T-cell (primary cell): ENCODE data around the gene MRPS9. TPM values are rescaled to one million over a fixed set of nuclear protein-coding genes. Genes with fewer than 3 reads are reported as not detected.

Experiments used
- ATAC-seq, 4 experiments: fragments of 200-7000 bp in 3 of 4; fragments of 150-1000 bp in 1 of 4; cut with Tn5 transposase; replicated peaks in 1 of 4; 1 replicate in 3 of 4; 2 replicates in 1 of 4; pipeline ENCODE4 v1.10.0; 2021; ENCODE audit warnings: moderate library complexity in 3 of 4, mild to moderate bottlenecking in 2 of 4, moderate number of reproducible peaks in 1 of 4
- CTCF ChIA-PET, 2 donors: fragments of 300-600 bp; sonication (Branson Sonifier 250); formaldehyde crosslinking; loops; one replicate each; lab custom pipeline; 2022; ENCODE audit warnings: antibody characterized with exemption in 2 of 2; lab: Charles Lee
- POLR2A ChIA-PET, 2 donors: fragments of 300-600 bp; sonication (Branson Sonifier 250); formaldehyde crosslinking; loops; one replicate each; lab custom pipeline; 2022; ENCODE audit warnings: antibody characterized with exemption in 2 of 2; lab: Charles Lee
- DNase-seq, 35 experiments: peaks; one replicate each; pipeline versions ENCODE4 v3.0.0 to v3.0.0-alpha.2; 2013 to 2023
- H3K27ac ChIP-seq: one replicate; pipeline ENCODE4 v1.5.1; 2013; ENCODE audit warnings: low read length
- H3K27me3 ChIP-seq, 2 experiments: replicated peaks in 1 of 2; 1 replicate in 1 of 2; 2 replicates in 1 of 2; pipeline versions ENCODE4 v1.6.1 to v1.7.0; 2013; ENCODE audit warnings: low read length in 1 of 2, mixed read lengths in 1 of 2; ENCODE audit not compliant: control insufficient read depth in 2 of 2, insufficient read depth in 2 of 2; ENCODE audit errors: extremely low read depth in 1 of 2
- H3K36me3 ChIP-seq, 2 donors: 1 replicate in 1 of 2; 2 replicates in 1 of 2; pipeline versions ENCODE4 v1.6.1 to v1.7.0; 2013; ENCODE audit warnings: low read length in 1 of 2; ENCODE audit not compliant: control insufficient read depth in 2 of 2, insufficient read depth in 1 of 2; ENCODE audit errors: extremely low read depth in 1 of 2
- H3K4me1 ChIP-seq, 2 experiments: 1 replicate in 1 of 2; 2 replicates in 1 of 2; pipeline versions ENCODE4 v1.6.1 to v1.7.0; 2013; ENCODE audit warnings: low read length in 2 of 2, mixed read lengths in 1 of 2; ENCODE audit not compliant: insufficient read depth in 2 of 2, control insufficient read depth in 1 of 2; ENCODE audit errors: extremely low read depth in 1 of 2
- H3K4me3 ChIP-seq, 2 donors: 1 replicate in 1 of 2; 2 replicates in 1 of 2; pipeline versions ENCODE4 v1.5.1 to v1.7.0; 2013; ENCODE audit warnings: mild to moderate bottlenecking in 2 of 2, low read length in 1 of 2, moderate library complexity in 1 of 2; ENCODE audit not compliant: control insufficient read depth in 1 of 2; ENCODE audit errors: extremely low read depth in 1 of 2
- H3K9me3 ChIP-seq: 2 replicates; pipeline ENCODE4 v1.7.0; 2013
- H3K27ac Mint-ChIP-seq, 2 donors: one replicate each; pipeline ENCODE4 v1.8.0; 2020 to 2021; ENCODE audit warnings: mild to moderate bottlenecking in 2 of 2, mixed read lengths in 2 of 2
- H3K27me3 Mint-ChIP-seq, 2 donors: one replicate each; pipeline ENCODE4 v1.8.0; 2021 to 2022; ENCODE audit warnings: mixed read lengths in 2 of 2
- H3K36me3 Mint-ChIP-seq: one replicate; pipeline ENCODE4 v1.8.0; 2021; ENCODE audit warnings: mixed read lengths
- H3K4me1 Mint-ChIP-seq, 3 donors: one replicate each; pipeline ENCODE4 v1.8.0; 2020 to 2022; ENCODE audit warnings: mixed read lengths in 3 of 3, mild to moderate bottlenecking in 1 of 3
- H3K4me3 Mint-ChIP-seq, 3 donors: one replicate each; pipeline ENCODE4 v1.8.0; 2020 to 2022; ENCODE audit warnings: mild to moderate bottlenecking in 3 of 3, mixed read lengths in 3 of 3, moderate library complexity in 3 of 3
- H3K9me3 Mint-ChIP-seq, 3 donors: one replicate each; pipeline ENCODE4 v1.8.0; 2020 to 2022; ENCODE audit warnings: mixed read lengths in 3 of 3
- WGBS: methylation state at CpG from one replicate; pipeline ENCODE4 v1.1.5; 2013; ENCODE audit warnings: missing lambda C conversion rate; ENCODE audit not compliant: insufficient coverage; 5-methylcytosine and 5-hydroxymethylcytosine counted together
- total RNA-seq, 35 experiments: library from RNA in 6 of 35; stranded (reverse) in 6 of 35; fragments of 120-200 nt in 1 of 35; gene quantifications; one replicate each; pipeline versions ENCODE4 v1.2.1 to v1.2.4 and lab custom pipeline; 2013 to 2026

MRPS9 gene
- total RNA-seq, 5 donors from 2014 or later (not counting 1 experiment from before 2014, with no cell fraction given): 14.0 to 24.9 (median 19.5) TPM

GRCh38 chr2:105071379-105071778 is 33.5 kb downstream of the MRPS9 start:
- Histone ChIP-seq H3K36me3 (no peaks in the 10 kb centered on the region), H3K9me3 (no peaks in the 10 kb centered on the region), H3K27me3 (no peaks in the 10 kb centered on the region), H3K4me1 (peaks cover 4 to 15% of the 10 kb centered on the region in 2 experiments), H3K27ac (peak overlapping the region; percentile 32), H3K4me3 (no peak overlapping the region)
- ChIA-PET CTCF (interaction anchor here in 1 of 2 donors (0.7 kb wide), 1 partner anchor 34 kb away, joined by 3 read pairs; the partner anchor contains the start of gene MRPS9), POLR2A (interaction anchor here (0.5 to 1.0 kb wide), 4 partner anchors 30 to 1066 kb away, joined by 3 read pairs; partner anchors contain the start of gene MRPS9 (in 1 of the 2))
- Mint-ChIP-seq H3K4me3 (no peak overlapping the region), H3K36me3 (peaks cover 55% of the 10 kb centered on the region), H3K4me1 (peaks cover 7 to 19% (median 16%) of the 10 kb centered on the region in 3 donors), H3K27ac (no peak overlapping the region), H3K27me3 (no peaks in the 10 kb centered on the region), H3K9me3 (no peaks in the 10 kb centered on the region)
- WGBS: no CpG with 5 or more reads among the region's 4 CpGs
- ATAC-seq (no peak), DNase-seq (peak in 2 of 35 experiments; percentile 5 to 12)

- Histone ChIP-seq H3K4me3 (no peak overlapping the region), H3K36me3 (no peaks in the 10 kb centered on the region), H3K27ac (peak overlapping the region; percentile 32), H3K9me3 (no peaks in the 10 kb centered on the region), H3K4me1 (peaks cover 4 to 15% of the 10 kb centered on the region in 2 experiments), H3K27me3 (no peaks in the 10 kb centered on the region)
- Mint-ChIP-seq H3K4me3 (no peak overlapping the region), H3K36me3 (peaks cover 54% of the 10 kb centered on the region), H3K9me3 (no peaks in the 10 kb centered on the region), H3K27me3 (no peaks in the 10 kb centered on the region), H3K4me1 (peaks cover 7 to 19% (median 16%) of the 10 kb centered on the region in 3 donors), H3K27ac (no peak overlapping the region)
- ATAC-seq (no peak), DNase-seq (peak in 14 of 35 experiments; percentile 1 to 39 (median 14))
- ChIA-PET POLR2A (interaction anchor here (0.5 to 0.6 kb wide), 3 partner anchors 41 to 1065 kb away, joined by 3 read pairs; no protein-coding TSS in a partner anchor), CTCF (interaction anchor here in 1 of 2 donors (0.7 kb wide), 1 partner anchor 34 kb away, joined by 3 read pairs; the partner anchor contains the start of gene MRPS9)
- 20% methylated on average over 1 of the region's 2 CpGs for WGBS
Observed at GRCh38 chr2:105072039-105072438, 34.2 kb downstream of the MRPS9 start.

DNA sequence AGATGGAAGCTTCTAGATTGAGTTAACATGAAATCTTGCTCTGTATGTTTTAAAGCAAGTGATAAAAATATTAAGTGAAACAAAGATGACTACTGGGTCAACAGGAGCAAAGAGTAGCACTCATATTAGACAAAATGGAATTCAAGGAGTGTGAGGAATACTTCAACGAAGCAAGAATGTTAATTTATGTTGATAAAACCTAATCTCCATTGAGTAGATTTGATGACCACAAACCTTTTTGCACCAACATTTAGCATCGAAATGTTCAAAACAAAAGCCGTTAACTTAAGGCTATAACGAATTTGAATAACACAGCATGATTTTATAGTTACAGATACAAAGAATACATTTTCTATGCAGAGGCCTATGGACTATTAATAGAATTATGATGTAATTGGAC is 35.7 kb downstream of the MRPS9 start:
- Mint-ChIP-seq H3K4me1 (peaks cover 0 to 15% (median 13%) of the 10 kb centered on the region in 3 donors), H3K4me3 (no peak overlapping the region), H3K9me3 (no peaks in the 10 kb centered on the region), H3K27me3 (no peaks in the 10 kb centered on the region), H3K36me3 (peaks cover 57% of the 10 kb centered on the region), H3K27ac (no peak overlapping the region)
- Histone ChIP-seq H3K4me1 (peaks cover 4 to 15% of the 10 kb centered on the region in 2 experiments), H3K27ac (no peak overlapping the region), H3K27me3 (no peaks in the 10 kb centered on the region), H3K9me3 (no peaks in the 10 kb centered on the region), H3K4me3 (no peak overlapping the region), H3K36me3 (no peaks in the 10 kb centered on the region)
- DNase-seq: no peak
- WGBS: no CpG with 5 or more reads among the region's 4 CpGs
- ATAC-seq: no peak
- CTCF ChIA-PET: no interaction called here
- POLR2A ChIA-PET: no interaction called here

- Histone ChIP-seq H3K4me1 (peaks cover 3 to 4% of the 10 kb centered on the region in 2 experiments), H3K36me3 (peaks cover 0 to 6% of the 10 kb centered on the region in 2 donors), H3K9me3 (no peaks in the 10 kb centered on the region), H3K27ac (no peak overlapping the region), H3K27me3 (no peaks in the 10 kb centered on the region), H3K4me3 (no peak overlapping the region)
- CTCF ChIA-PET: no interaction called here
- no CpG with 5 or more reads among the region's 3 CpGs for WGBS
- POLR2A ChIA-PET: no interaction called here
- Mint-ChIP-seq H3K9me3 (no peaks in the 10 kb centered on the region), H3K27ac (no peak overlapping the region), H3K4me3 (no peak overlapping the region), H3K36me3 (peaks cover 54% of the 10 kb centered on the region), H3K4me1 (peaks cover 0 to 5% (median 4%) of the 10 kb centered on the region in 3 donors), H3K27me3 (no peaks in the 10 kb centered on the region)
- DNase-seq: no peak
- no peak for ATAC-seq
Observed at GRCh38 chr2:105076121-105076520, 38.3 kb downstream of the MRPS9 start.

DNA sequence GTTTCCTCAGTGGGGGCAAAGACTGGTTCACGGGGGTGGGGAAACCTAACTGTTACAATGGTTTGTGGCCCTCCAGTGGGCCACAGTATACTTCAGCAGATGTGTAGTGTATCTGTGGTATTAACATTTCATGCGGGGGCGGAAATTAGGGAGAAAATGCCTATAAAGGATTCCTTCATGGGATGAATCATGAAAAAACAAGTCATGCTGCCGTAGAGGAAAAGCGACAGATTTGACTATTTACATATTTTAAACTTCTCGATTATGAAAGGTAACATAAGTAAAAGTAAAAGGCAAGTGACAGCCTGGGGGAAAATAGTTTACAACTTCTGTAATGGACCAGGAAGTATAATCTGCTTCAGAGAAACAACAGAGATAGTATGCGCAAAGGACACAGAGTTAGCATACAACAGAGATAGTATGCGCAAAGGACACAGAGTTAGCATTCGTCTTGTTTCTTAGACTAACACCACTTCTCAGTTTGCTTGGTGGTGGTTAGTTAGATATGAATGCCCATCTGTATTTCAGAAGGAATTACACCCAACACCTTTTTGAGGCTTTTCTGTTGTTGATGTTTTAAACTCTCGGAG is 41.1 kb downstream of the MRPS9 start:
- no peak overlapping the region for H3K4me3 Mint-ChIP-seq
- WGBS: 100% methylated on average over 3 of the region's 10 CpGs
- DNase-seq (no peak), ATAC-seq (no peak)
- H3K27ac Mint-ChIP-seq: no peak overlapping the region
- H3K36me3 Mint-ChIP-seq: peaks cover 56% of the 10 kb centered on the region
- H3K4me1 ChIP-seq: peaks cover 0 to 3% of the 10 kb centered on the region in 2 experiments
- H3K9me3 Mint-ChIP-seq: no peaks in the 10 kb centered on the region
- H3K4me3 ChIP-seq: no peak overlapping the region
- ChIA-PET CTCF (no interaction called here), POLR2A (no interaction called here)
- no peaks in the 10 kb centered on the region for H3K4me1 Mint-ChIP-seq
- H3K36me3 ChIP-seq: peaks cover 0 to 6% of the 10 kb centered on the region in 2 donors
- no peaks in the 10 kb centered on the region for H3K27me3 Mint-ChIP-seq
- H3K27me3 ChIP-seq: no peaks in the 10 kb centered on the region
- H3K9me3 ChIP-seq: no peaks in the 10 kb centered on the region
- H3K27ac ChIP-seq: no peak overlapping the region

GRCh38 chr2:105080461-105080860 is 42.6 kb downstream of the MRPS9 start:
- Histone ChIP-seq H3K27me3 (no peaks in the 10 kb centered on the region), H3K36me3 (peaks cover 0 to 6% of the 10 kb centered on the region in 2 donors), H3K4me1 (no peaks in the 10 kb centered on the region), H3K27ac (no peak overlapping the region), H3K4me3 (no peak overlapping the region), H3K9me3 (no peaks in the 10 kb centered on the region)
- H3K9me3 Mint-ChIP-seq: no peaks in the 10 kb centered on the region
- ChIA-PET POLR2A (no interaction called here), CTCF (interaction anchor here in 1 of 2 donors (1.2 kb wide), 1 partner anchor 43 kb away, joined by 6 read pairs; the partner anchor contains the start of gene MRPS9)
- no peak overlapping the region for H3K4me3 Mint-ChIP-seq
- no peak for ATAC-seq
- H3K4me1 Mint-ChIP-seq: no peaks in the 10 kb centered on the region
- peaks cover 43% of the 10 kb centered on the region for H3K36me3 Mint-ChIP-seq
- no peaks in the 10 kb centered on the region for H3K27me3 Mint-ChIP-seq
- no peak for DNase-seq
- H3K27ac Mint-ChIP-seq: no peak overlapping the region
